ENCODE data around the gene UGT1A8. TPM values are rescaled to one million over a fixed set of nuclear protein-coding genes. Genes with fewer than 3 reads are reported as not detected.

Gene UGT1A8
- total RNA-seq, 2 experiments from 2014 or later = not detected

Other genes starting within 250 kb of the UGT1A8 start
- gene USP40, start 50.9 kb upstream of the UGT1A8 start, total RNA-seq = 10 to 100 TPM; 13.1 to 14.1 TPM
- gene UGT1A10, start 18.8 kb downstream of the UGT1A8 start, total RNA-seq = not detected
- not detected for gene UGT1A9, start 54.3 kb downstream of the UGT1A8 start, total RNA-seq
- gene UGT1A7, start 64.3 kb downstream of the UGT1A8 start, total RNA-seq = not detected
- gene UGT1A6, start 75.3 kb downstream of the UGT1A8 start, total RNA-seq = not detected
- gene UGT1A5, start 95.3 kb downstream of the UGT1A8 start, total RNA-seq = not detected
- not detected for gene UGT1A4, start 101.1 kb downstream of the UGT1A8 start, total RNA-seq
- gene UGT1A3, start 111.4 kb downstream of the UGT1A8 start, total RNA-seq = not detected
- gene UGT1A1, start 142.6 kb downstream of the UGT1A8 start, total RNA-seq = not detected
- gene MROH2A, start 160.7 kb downstream of the UGT1A8 start, total RNA-seq = not detected
- gene HJURP, start 236.9 kb downstream of the UGT1A8 start, total RNA-seq = 100 to 1,000 TPM; 128 to 135 TPM